ENCODE results near the gene REM2. TPM values are rescaled to one million over a fixed set of nuclear protein-coding genes. Genes with fewer than 3 reads are reported as not detected.

REM2 gene
- total RNA-seq, 1 experiment from 2014 or later: 0.18 TPM

GRCh38 chr14:22887990-22888378 lies 5.0 kb downstream of the REM2 start:
- H3K4me1 ChIP-seq (ENCODE audit: insufficient read depth, low read length): peaks cover 18% of the 10 kb centered on the region
- H3K36me3 ChIP-seq (ENCODE audit: low read depth, low read length): no peaks in the 10 kb centered on the region
- TF ChIP-seq EZH2 (IDR thresholded peaks at IDR 0.05; ENCODE audit: low read length, unreplicated experiment) (no peak), CTCF (conservative IDR thresholded peaks at IDR 0.05; ENCODE audit: low read depth, low read length) (no peak), EZH2phosphoT487 (IDR thresholded peaks at IDR 0.05; ENCODE audit: borderline replicate concordance, low read length) (no peak)
- POLR2A ChIA-PET (ENCODE audit: unreplicated experiment): interaction anchor here (0.5 kb wide), 1 partner anchor 17 kb away, joined by 3 read pairs; the partner anchor contains the start of gene LRP10
- no peaks in the 10 kb centered on the region for H4K20me1 ChIP-seq (ENCODE audit: low read length)
- ATAC-seq (no peak), DNase-seq (no peak)
- no TSS peak for BruUV-seq (replicated peaks)
- H3K9ac ChIP-seq (ENCODE audit: low read length): peak overlapping the region; percentile 81
- H3K9me3 ChIP-seq (ENCODE audit: low read length): no peaks in the 10 kb centered on the region
- H3K4me3 ChIP-seq (ENCODE audit: low read length): peak overlapping the region; percentile 68
- intact Hi-C loops (cut with micrococcal nuclease): loop anchor here (1.0 kb wide), 1 partner anchor 16 kb away; no protein-coding TSS in a partner anchor
- no peak overlapping the region for H3K27ac ChIP-seq (ENCODE audit: low read length)
- H3K9me2 ChIP-seq (replicated peaks; ENCODE audit: low read length): no peaks in the 10 kb centered on the region
- CTCF ChIA-PET: no interaction called here
- peak overlapping the region; percentile 92 for H3K4me2 ChIP-seq (ENCODE audit: low read length)
- H3K27me3 ChIP-seq (ENCODE audit: low read length): no peaks in the 10 kb centered on the region
- no peaks in the 10 kb centered on the region for H3F3A ChIP-seq (ENCODE audit: low read length, unreplicated experiment)
- peaks cover 11% of the 10 kb centered on the region for H3K79me2 ChIP-seq (ENCODE audit: low read length)
- H2AFZ ChIP-seq (ENCODE audit: low read length): peak overlapping the region; percentile 90; the same call in 1 of the 2 replicates

DNA sequence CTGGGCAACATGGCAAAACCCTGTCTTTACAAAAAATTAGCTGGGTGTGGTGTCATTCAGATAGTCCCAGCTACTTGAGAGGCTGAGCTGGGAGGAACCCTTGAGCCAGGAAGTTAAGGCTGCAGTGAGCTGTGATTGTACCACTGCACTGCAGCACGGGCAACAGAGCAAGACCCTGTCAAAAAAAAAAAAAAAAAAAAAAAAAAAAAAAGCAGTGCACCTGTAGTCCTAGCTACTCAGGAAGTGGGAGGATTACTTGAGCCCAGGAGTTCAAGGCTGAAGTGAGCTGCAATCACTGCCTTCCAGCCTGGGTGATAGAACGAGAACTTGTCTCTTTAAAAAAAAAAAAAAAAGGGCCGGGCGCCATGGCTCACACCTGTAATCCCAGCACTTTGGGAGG lies 5.6 kb downstream of the REM2 start:
- no peaks in the 10 kb centered on the region for H3K27me3 ChIP-seq (ENCODE audit: low read length)
- DNase-seq: no peak
- H3K36me3 ChIP-seq (ENCODE audit: low read depth, low read length): no peaks in the 10 kb centered on the region
- no peak for ATAC-seq
- H4K20me1 ChIP-seq (ENCODE audit: low read length): no peaks in the 10 kb centered on the region
- H3K27ac ChIP-seq (ENCODE audit: low read length): no peak overlapping the region
- POLR2A ChIA-PET (ENCODE audit: unreplicated experiment): interaction anchor here (0.5 kb wide), 1 partner anchor 17 kb away, joined by 3 read pairs; the partner anchor contains the start of gene LRP10
- BruUV-seq (replicated peaks): no TSS peak
- H3K79me2 ChIP-seq (ENCODE audit: low read length): peaks cover 11% of the 10 kb centered on the region
- no peaks in the 10 kb centered on the region for H3K9me2 ChIP-seq (replicated peaks; ENCODE audit: low read length)
- H3K4me3 ChIP-seq (ENCODE audit: low read length): no peak overlapping the region; the same call in 1 of the 2 replicates
- no peaks in the 10 kb centered on the region for H3F3A ChIP-seq (ENCODE audit: low read length, unreplicated experiment)
- H3K9ac ChIP-seq (ENCODE audit: low read length): no peak overlapping the region
- peaks cover 18% of the 10 kb centered on the region for H3K4me1 ChIP-seq (ENCODE audit: insufficient read depth, low read length)
- peak overlapping the region; percentile 92 for H3K4me2 ChIP-seq (ENCODE audit: low read length)
- no peaks in the 10 kb centered on the region for H3K9me3 ChIP-seq (ENCODE audit: low read length)
- CTCF ChIA-PET: interaction anchor here (0.6 kb wide), 1 partner anchor 532 kb away, joined by 4 read pairs; no protein-coding TSS in a partner anchor
- intact Hi-C loops (cut with micrococcal nuclease): no loop called here
- H2AFZ ChIP-seq (ENCODE audit: low read length): no peak overlapping the region
- TF ChIP-seq EZH2phosphoT487 (IDR thresholded peaks at IDR 0.05; ENCODE audit: borderline replicate concordance, low read length): no peak
- TF ChIP-seq EZH2 (IDR thresholded peaks at IDR 0.05; ENCODE audit: low read length, unreplicated experiment): no peak
- no peak for TF ChIP-seq CTCF (conservative IDR thresholded peaks at IDR 0.05; ENCODE audit: low read depth, low read length)

DNA sequence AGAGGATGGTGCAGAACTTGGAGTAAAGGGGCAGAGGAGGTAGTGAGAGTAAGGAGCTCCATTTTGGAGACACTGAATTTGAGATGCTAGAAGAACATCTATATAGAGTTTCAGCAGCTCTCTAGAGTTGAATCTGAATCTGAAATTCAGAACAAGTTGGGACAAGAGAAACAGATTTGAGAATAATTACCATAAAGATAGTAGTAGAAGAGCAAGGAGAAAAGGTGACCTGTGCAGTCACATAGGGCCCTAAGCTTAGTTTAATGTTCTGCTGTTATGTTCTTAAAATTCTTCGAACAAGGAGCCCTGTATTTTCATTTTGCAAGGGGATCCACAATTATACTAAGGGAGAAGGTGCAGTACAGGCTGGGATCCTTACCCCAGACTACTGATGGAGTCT lies 7.4 kb downstream of the REM2 start:
- Histone ChIP-seq H3K9me3 (ENCODE audit: low read length) (no peaks in the 10 kb centered on the region), H3K27ac (ENCODE audit: low read length) (no peak overlapping the region), H3F3A (ENCODE audit: low read length, unreplicated experiment) (no peaks in the 10 kb centered on the region), H3K4me2 (ENCODE audit: low read length) (no peak overlapping the region), H3K36me3 (ENCODE audit: low read depth, low read length) (no peaks in the 10 kb centered on the region), H3K79me2 (ENCODE audit: low read length) (peaks cover 11% of the 10 kb centered on the region), H3K9me2 (replicated peaks; ENCODE audit: low read length) (no peaks in the 10 kb centered on the region), H3K4me1 (ENCODE audit: insufficient read depth, low read length) (peaks cover 18% of the 10 kb centered on the region), H2AFZ (ENCODE audit: low read length) (no peak overlapping the region), H3K4me3 (ENCODE audit: low read length) (no peak overlapping the region), H3K27me3 (ENCODE audit: low read length) (no peaks in the 10 kb centered on the region), H3K9ac (ENCODE audit: low read length) (no peak overlapping the region), H4K20me1 (ENCODE audit: low read length) (no peaks in the 10 kb centered on the region)
- CTCF ChIA-PET: no interaction called here
- no peak for ATAC-seq
- DNase-seq: no peak
- POLR2A ChIA-PET (ENCODE audit: unreplicated experiment): interaction anchor here (0.6 kb wide), 1 partner anchor 61 kb away, joined by 3 read pairs; no protein-coding TSS in a partner anchor
- no peak for TF ChIP-seq EZH2phosphoT487 (IDR thresholded peaks at IDR 0.05; ENCODE audit: borderline replicate concordance, low read length)
- intact Hi-C loops (cut with micrococcal nuclease): no loop called here
- BruUV-seq (replicated peaks): no TSS peak
